SK-N-SH treated with all-trans-retinoic acid at 6 μM for 48 hours (cell line): ENCODE data around the gene RNF224.

Experiments used
- ATAC-seq: fragments of 200-7000 bp; cut with Tn5 transposase; 3 replicates; pipeline ENCODE4 v1.9.1; 2020; ENCODE audit warnings: mild to moderate bottlenecking, moderate library complexity
- ARNTL ChIP-seq: fragments of 450-650 bp; formaldehyde crosslinking; IDR thresholded peaks from 2 replicates; pipeline ENCODE4 v1.5.0; 2020; ENCODE audit warnings: low read depth, mild to moderate bottlenecking, moderate library complexity, borderline replicate concordance
- BACH2 ChIP-seq: fragments of 250-450 bp; sonication (Bioruptor Pico); IDR thresholded peaks from 2 replicates; pipeline ENCODE4 v1.9.0; 2021; ENCODE audit warnings: mild to moderate bottlenecking, borderline replicate concordance
- CSDC2 ChIP-seq: fragments of 250-450 bp; sonication (Bioruptor Pico); IDR thresholded peaks from 2 replicates; pipeline ENCODE4 v1.5.0; 2020; ENCODE audit warnings: mild to moderate bottlenecking, moderate library complexity
- ESRRG ChIP-seq: fragments of 250-450 bp; sonication (Bioruptor Pico); IDR thresholded peaks from 2 replicates; pipeline ENCODE4 v1.6.1; 2021; ENCODE audit warnings: mild to moderate bottlenecking
- GLIS3 ChIP-seq: fragments of 250-450 bp; sonication (Bioruptor Pico); IDR thresholded peaks from 2 replicates; pipeline ENCODE4 v1.5.0; 2020; ENCODE audit warnings: mild to moderate bottlenecking, moderate library complexity
- OSR1 ChIP-seq: fragments of 250-450 bp; sonication (Bioruptor Pico); IDR thresholded peaks from 2 replicates; pipeline ENCODE4 v1.8.0; 2022; ENCODE audit warnings: moderate library complexity, mild to moderate bottlenecking, inconsistent platforms
- PPARA ChIP-seq: fragments of 250-450 bp; sonication (Bioruptor Pico); IDR thresholded peaks from 2 replicates; pipeline ENCODE4 v1.5.0; 2020; ENCODE audit warnings: mild to moderate bottlenecking, borderline replicate concordance
- RARB ChIP-seq: fragments of 250-450 bp; sonication (Bioruptor Pico); IDR thresholded peaks from 2 replicates; pipeline ENCODE4 v1.8.0; 2021; ENCODE audit warnings: mild to moderate bottlenecking, moderate library complexity
- SNAI2 ChIP-seq: fragments of 250-450 bp; sonication (Bioruptor Pico); IDR thresholded peaks from 2 replicates; pipeline ENCODE4 v1.5.0; 2020; ENCODE audit warnings: mild to moderate bottlenecking, moderate library complexity
- TCF4 ChIP-seq: fragments of 250-450 bp; sonication (Bioruptor Pico); IDR thresholded peaks from 2 replicates; pipeline ENCODE4 v1.8.0; 2021; ENCODE audit warnings: mild to moderate bottlenecking, moderate library complexity, borderline replicate concordance
- TOX ChIP-seq: fragments of 250-450 bp; sonication (Bioruptor Pico); IDR thresholded peaks from 2 replicates; pipeline ENCODE4 v1.8.0; 2021; ENCODE audit warnings: mild to moderate bottlenecking, moderate library complexity, borderline replicate concordance
- ZFP3 ChIP-seq: fragments of 250-450 bp; sonication (Bioruptor Pico); IDR thresholded peaks from 2 replicates; pipeline ENCODE4 v1.5.0; 2020; ENCODE audit warnings: mild to moderate bottlenecking, moderate library complexity
- ZNF70 ChIP-seq: fragments of 450-650 bp; formaldehyde crosslinking; IDR thresholded peaks from 2 replicates; pipeline ENCODE4 v1.5.0; 2020; ENCODE audit warnings: mild to moderate bottlenecking, moderate library complexity
- ZNF8 ChIP-seq: fragments of 450-650 bp; formaldehyde crosslinking; IDR thresholded peaks from 2 replicates; pipeline ENCODE4 v1.5.0; 2020; ENCODE audit warnings: mild to moderate bottlenecking, moderate library complexity
- TF ChIP-seq, protein P1 (sequence below): fragments of 250-450 bp; sonication (Bioruptor Pico); IDR thresholded peaks from 2 replicates; pipeline ENCODE4 v1.5.0; 2020; ENCODE audit warnings: mild to moderate bottlenecking, moderate library complexity
- TF ChIP-seq, protein P2 (sequence below): fragments of 250-450 bp; sonication (Bioruptor Pico); IDR thresholded peaks from 2 replicates; pipeline ENCODE4 v1.8.0; 2020; ENCODE audit warnings: mild to moderate bottlenecking, moderate library complexity, borderline replicate concordance
- TF ChIP-seq, protein P3 (sequence below): fragments of 250-450 bp; sonication (Bioruptor Pico); IDR thresholded peaks from 2 replicates; pipeline ENCODE4 v1.5.1; 2020; ENCODE audit warnings: low read depth, mild to moderate bottlenecking, moderate library complexity
- TF ChIP-seq, protein P4 (sequence below): fragments of 250-450 bp; sonication (Bioruptor Pico); IDR thresholded peaks from 2 replicates; pipeline ENCODE4 v1.5.1; 2021; ENCODE audit warnings: mild to moderate bottlenecking, moderate library complexity

The RNF224 gene

DNA sequence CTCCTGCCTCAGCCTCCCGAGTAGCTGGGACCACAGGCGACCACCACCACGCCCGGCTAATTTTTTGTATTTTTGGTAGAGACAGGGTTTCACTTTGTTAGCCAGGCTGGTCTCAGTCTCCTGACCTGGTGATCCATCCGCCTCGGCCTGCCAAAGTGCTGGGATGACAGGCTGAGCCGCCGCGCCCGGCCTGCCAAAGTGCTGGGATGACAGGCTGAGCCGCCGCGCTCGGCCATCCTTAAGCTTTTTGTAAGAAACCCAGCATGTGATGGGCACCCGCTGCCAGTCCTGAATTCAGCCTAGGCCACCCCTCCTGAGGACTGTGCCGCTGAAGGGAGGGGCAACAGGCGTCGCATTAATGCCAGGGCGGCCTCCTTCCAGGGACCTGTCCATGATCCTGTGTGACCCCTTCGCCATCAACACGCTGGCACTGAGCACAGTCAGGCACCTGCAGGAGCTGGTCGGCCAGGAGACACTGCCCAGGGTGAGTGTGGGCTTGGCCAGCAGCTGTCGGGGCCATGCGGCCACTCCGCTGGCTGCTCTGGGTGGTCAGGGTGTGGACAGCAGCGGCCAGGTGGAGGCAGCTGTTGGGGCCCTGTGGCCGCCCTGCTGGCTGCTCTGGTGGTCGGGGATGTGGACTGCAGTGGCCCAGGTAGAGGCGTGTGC, 38.3 kb downstream of the RNF224 start:
- ATAC-seq: no peak
- TF ChIP-seq, protein P1, sequence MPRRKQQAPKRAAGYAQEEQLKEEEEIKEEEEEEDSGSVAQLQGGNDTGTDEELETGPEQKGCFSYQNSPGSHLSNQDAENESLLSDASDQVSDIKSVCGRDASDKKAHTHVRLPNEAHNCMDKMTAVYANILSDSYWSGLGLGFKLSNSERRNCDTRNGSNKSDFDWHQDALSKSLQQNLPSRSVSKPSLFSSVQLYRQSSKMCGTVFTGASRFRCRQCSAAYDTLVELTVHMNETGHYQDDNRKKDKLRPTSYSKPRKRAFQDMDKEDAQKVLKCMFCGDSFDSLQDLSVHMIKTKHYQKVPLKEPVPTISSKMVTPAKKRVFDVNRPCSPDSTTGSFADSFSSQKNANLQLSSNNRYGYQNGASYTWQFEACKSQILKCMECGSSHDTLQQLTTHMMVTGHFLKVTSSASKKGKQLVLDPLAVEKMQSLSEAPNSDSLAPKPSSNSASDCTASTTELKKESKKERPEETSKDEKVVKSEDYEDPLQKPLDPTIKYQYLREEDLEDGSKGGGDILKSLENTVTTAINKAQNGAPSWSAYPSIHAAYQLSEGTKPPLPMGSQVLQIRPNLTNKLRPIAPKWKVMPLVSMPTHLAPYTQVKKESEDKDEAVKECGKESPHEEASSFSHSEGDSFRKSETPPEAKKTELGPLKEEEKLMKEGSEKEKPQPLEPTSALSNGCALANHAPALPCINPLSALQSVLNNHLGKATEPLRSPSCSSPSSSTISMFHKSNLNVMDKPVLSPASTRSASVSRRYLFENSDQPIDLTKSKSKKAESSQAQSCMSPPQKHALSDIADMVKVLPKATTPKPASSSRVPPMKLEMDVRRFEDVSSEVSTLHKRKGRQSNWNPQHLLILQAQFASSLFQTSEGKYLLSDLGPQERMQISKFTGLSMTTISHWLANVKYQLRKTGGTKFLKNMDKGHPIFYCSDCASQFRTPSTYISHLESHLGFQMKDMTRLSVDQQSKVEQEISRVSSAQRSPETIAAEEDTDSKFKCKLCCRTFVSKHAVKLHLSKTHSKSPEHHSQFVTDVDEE (CRISPR knock-in tag): no peak
- no peak for TF ChIP-seq GLIS3 (CRISPR knock-in tag)
- TF ChIP-seq TOX: no peak
- TF ChIP-seq ZNF70 (CRISPR knock-in tag): no peak
- TF ChIP-seq, protein P2, sequence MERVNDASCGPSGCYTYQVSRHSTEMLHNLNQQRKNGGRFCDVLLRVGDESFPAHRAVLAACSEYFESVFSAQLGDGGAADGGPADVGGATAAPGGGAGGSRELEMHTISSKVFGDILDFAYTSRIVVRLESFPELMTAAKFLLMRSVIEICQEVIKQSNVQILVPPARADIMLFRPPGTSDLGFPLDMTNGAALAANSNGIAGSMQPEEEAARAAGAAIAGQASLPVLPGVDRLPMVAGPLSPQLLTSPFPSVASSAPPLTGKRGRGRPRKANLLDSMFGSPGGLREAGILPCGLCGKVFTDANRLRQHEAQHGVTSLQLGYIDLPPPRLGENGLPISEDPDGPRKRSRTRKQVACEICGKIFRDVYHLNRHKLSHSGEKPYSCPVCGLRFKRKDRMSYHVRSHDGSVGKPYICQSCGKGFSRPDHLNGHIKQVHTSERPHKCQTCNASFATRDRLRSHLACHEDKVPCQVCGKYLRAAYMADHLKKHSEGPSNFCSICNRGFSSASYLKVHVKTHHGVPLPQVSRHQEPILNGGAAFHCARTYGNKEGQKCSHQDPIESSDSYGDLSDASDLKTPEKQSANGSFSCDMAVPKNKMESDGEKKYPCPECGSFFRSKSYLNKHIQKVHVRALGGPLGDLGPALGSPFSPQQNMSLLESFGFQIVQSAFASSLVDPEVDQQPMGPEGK (CRISPR knock-in tag): no peak
- TF ChIP-seq, protein P3, sequence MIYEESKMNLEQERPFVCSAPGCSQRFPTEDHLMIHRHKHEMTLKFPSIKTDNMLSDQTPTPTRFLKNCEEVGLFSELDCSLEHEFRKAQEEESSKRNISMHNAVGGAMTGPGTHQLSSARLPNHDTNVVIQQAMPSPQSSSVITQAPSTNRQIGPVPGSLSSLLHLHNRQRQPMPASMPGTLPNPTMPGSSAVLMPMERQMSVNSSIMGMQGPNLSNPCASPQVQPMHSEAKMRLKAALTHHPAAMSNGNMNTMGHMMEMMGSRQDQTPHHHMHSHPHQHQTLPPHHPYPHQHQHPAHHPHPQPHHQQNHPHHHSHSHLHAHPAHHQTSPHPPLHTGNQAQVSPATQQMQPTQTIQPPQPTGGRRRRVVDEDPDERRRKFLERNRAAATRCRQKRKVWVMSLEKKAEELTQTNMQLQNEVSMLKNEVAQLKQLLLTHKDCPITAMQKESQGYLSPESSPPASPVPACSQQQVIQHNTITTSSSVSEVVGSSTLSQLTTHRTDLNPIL: no peak
- no peak for TF ChIP-seq ZNF8 (CRISPR knock-in tag)
- no peak for TF ChIP-seq TCF4 (CRISPR knock-in tag)
- TF ChIP-seq SNAI2 (CRISPR knock-in tag): no peak
- TF ChIP-seq, protein P4, sequence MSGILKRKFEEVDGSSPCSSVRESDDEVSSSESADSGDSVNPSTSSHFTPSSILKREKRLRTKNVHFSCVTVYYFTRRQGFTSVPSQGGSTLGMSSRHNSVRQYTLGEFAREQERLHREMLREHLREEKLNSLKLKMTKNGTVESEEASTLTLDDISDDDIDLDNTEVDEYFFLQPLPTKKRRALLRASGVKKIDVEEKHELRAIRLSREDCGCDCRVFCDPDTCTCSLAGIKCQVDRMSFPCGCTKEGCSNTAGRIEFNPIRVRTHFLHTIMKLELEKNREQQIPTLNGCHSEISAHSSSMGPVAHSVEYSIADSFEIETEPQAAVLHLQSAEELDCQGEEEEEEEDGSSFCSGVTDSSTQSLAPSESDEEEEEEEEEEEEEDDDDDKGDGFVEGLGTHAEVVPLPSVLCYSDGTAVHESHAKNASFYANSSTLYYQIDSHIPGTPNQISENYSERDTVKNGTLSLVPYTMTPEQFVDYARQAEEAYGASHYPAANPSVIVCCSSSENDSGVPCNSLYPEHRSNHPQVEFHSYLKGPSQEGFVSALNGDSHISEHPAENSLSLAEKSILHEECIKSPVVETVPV (CRISPR knock-in tag): no peak
- no peak for TF ChIP-seq ESRRG (CRISPR knock-in tag)
- TF ChIP-seq CSDC2 (CRISPR knock-in tag): no peak
- TF ChIP-seq ZFP3 (CRISPR knock-in tag): no peak
- TF ChIP-seq OSR1 (CRISPR knock-in tag): no peak
- no peak for TF ChIP-seq BACH2 (CRISPR knock-in tag)

DNA sequence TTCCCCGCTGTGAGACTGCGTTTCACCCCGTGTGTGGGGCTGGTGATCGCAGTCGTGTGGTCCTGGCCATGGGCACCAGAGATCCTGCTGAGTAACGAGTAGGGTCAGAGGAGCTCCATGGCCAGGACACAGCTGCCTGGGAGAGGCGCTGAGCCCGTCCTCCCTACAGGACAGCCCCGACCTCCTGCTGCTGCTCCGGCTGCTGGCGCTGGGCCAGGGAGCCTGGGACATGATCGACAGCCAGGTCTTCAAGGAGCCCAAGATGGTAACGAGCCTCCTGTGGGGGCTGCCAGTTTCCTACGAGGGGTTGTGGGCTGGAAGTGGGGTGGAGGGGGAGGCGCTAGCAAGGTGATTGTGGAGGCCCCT, 38.8 kb downstream of the RNF224 start:
- ATAC-seq: no peak
- TF ChIP-seq RARB (CRISPR knock-in tag) (no peak), GLIS3 (CRISPR knock-in tag) (no peak), ZNF8 (CRISPR knock-in tag) (no peak), PPARA (CRISPR knock-in tag) (no peak), CSDC2 (CRISPR knock-in tag) (no peak)

DNA sequence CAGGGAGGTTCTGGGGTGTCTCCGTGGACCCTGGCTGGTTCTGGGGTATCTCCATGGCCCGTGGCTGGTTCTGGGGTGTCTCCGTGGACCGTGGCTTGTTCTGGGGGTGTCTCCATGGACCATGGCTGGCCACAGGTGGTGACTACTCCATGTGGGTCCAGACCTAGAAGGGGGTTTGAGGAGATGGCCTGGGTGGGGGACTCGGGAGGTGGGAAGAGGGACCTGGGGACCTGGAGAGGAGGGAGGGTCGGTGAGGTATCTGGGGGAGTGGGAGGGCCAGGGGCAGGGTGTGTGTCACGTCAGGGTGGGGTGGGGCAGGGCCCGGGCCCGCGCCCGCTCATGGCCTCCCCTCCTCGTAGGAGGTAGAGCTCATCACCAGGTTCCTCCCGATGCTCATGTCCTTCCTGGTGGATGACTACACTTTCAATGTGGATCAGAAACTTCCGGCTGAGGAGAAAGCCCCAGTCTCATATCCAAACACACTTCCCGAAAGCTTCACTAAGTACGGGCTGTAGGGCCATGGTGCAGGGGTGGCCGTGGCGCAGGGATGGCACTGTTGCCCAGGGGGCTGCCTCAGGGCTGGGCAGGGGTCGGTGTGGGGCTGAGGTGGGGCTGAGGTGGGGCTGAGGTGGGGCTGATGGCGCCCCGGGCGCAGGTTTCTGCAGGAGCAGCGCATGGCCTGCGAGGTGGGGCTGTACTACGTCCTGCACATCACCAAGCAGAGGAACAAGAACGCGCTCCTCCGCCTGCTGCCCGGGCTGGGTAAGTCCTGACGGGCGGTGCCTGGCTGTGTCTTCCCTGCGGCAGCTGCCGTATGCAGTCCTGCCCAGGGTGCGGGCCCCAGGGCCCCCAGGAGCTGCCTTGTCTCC, 39.5 kb downstream of the RNF224 start:
- TF ChIP-seq ARNTL (CRISPR knock-in tag): no peak
- TF ChIP-seq, protein P1 (CRISPR knock-in tag): no peak
- TF ChIP-seq, protein P2 (CRISPR knock-in tag): no peak
- no peak for TF ChIP-seq ZNF70 (CRISPR knock-in tag)
- no peak for TF ChIP-seq BACH2 (CRISPR knock-in tag)
- TF ChIP-seq, all 23 proteins: peak for 0

More for the DNA sequence above, 39.5 kb downstream of the RNF224 start:
- ATAC-seq: no peak
